GM12878 (cell line): ENCODE data around the gene MKX. TPM values are rescaled to one million over a fixed set of nuclear protein-coding genes. Genes with fewer than 3 reads are reported as not detected.

Experiments
- ATAC-seq: fragments of 200-7000 bp; cut with Tn5 transposase; 3 replicates; pipeline ENCODE4 v1.9.1; 2020; ENCODE audit warnings: mild to moderate bottlenecking, moderate library complexity
- BruUV-seq: library from RNA; stranded (reverse); fragments of 400-500 nt; replicated peaks from 2 replicates; lab custom pipeline; 2021; lab: Mats Ljungman, UMichigan
- CTCF ChIA-PET: fragments of 300-600 bp; sonication (Branson Sonifier 250); formaldehyde crosslinking; extraction: SDS; loops from one replicate; lab custom pipeline; 2021; ENCODE audit warnings: inconsistent platforms; lab: Yijun Ruan, JAX
- POLR2A ChIA-PET: fragments of 350-600 bp; formaldehyde crosslinking; extraction: SDS; loops from one replicate; lab custom pipeline; 2021; ENCODE audit warnings: inconsistent platforms; lab: Charles Lee
- RAD21 ChIA-PET: fragments of 300-600 bp; sonication (Branson Sonifier 250); formaldehyde crosslinking; loops from one replicate; lab custom pipeline; 2023; ENCODE audit warnings: antibody characterized with exemption; ENCODE audit not compliant: unreplicated experiment; lab: Charles Lee
- SMC1A ChIA-PET: fragments of 300-600 bp; sonication (Branson Sonifier 250); formaldehyde crosslinking; loops from one replicate; lab custom pipeline; 2023; ENCODE audit not compliant: unreplicated experiment, uncharacterized antibody; lab: Charles Lee
- DNase-seq: peaks from one replicate; pipeline ENCODE4 v3.0.0-alpha.2; 2011; ENCODE audit warnings: low read depth, low spot score
- FAIRE-seq: peaks from 3 replicates; lab custom pipeline; 2011; peaks lifted over from hg19 to GRCh38; lab: Jason Lieb, UNC
- H2AFZ ChIP-seq: 2 replicates; pipeline ENCODE4 v1.6.0; 2011; ENCODE audit warnings: low read depth, low read length, control low read depth; ENCODE audit not compliant: control insufficient read depth
- H3K27ac ChIP-seq: 2 replicates; pipeline ENCODE4 v1.5.1; 2011; ENCODE audit warnings: control low read depth; ENCODE audit not compliant: control insufficient read depth, insufficient read depth
- H3K27me3 ChIP-seq, 2 experiments: replicated peaks in 1 of 2; 2 replicates each; pipeline versions ENCODE4 v1.6.0 to v1.6.1; 2011; ENCODE audit warnings: low read length in 1 of 2; ENCODE audit not compliant: control insufficient read depth in 2 of 2, insufficient read depth in 2 of 2
- H3K36me3 ChIP-seq, 2 experiments: 2 replicates each; pipeline ENCODE4 v1.5.1; 2011; ENCODE audit warnings: low read length in 1 of 2; ENCODE audit not compliant: control insufficient read depth in 2 of 2, insufficient read depth in 2 of 2
- H3K4me1 ChIP-seq: 2 replicates; pipeline ENCODE4 v1.6.1; 2011; ENCODE audit warnings: mild to moderate bottlenecking, low read length, moderate library complexity, mixed read lengths; ENCODE audit not compliant: control insufficient read depth, insufficient read depth
- H3K4me2 ChIP-seq: 2 replicates; pipeline ENCODE4 v1.6.0; 2011; ENCODE audit warnings: control low read depth; ENCODE audit not compliant: control insufficient read depth, insufficient read depth
- H3K4me3 ChIP-seq: fragments of 200-600 bp; sonication (generic); 2 replicates; pipeline ENCODE4 v1.5.1; 2016
- H3K79me2 ChIP-seq: 2 replicates; pipeline ENCODE4 v1.6.0; 2011; ENCODE audit warnings: low read length; ENCODE audit not compliant: control insufficient read depth, insufficient read depth
- H3K9ac ChIP-seq: 2 replicates; pipeline ENCODE4 v1.8.0; 2011; ENCODE audit warnings: low read length, control low read depth, mixed read lengths; ENCODE audit not compliant: control insufficient read depth, insufficient read depth
- H3K9me3 ChIP-seq: replicated peaks from 3 replicates; pipeline ENCODE4 v1.5.1; 2011; ENCODE audit warnings: mild to moderate bottlenecking, low read length; ENCODE audit not compliant: control insufficient read depth, insufficient read depth
- H4K20me1 ChIP-seq: 2 replicates; pipeline ENCODE4 v1.6.0; 2011; ENCODE audit not compliant: control insufficient read depth, insufficient read depth
- BCL3 ChIP-seq: IDR thresholded peaks from 2 replicates; pipeline ENCODE4 v1.6.1; 2011; ENCODE audit warnings: borderline replicate concordance, low read depth, mild to moderate bottlenecking, moderate library complexity, low read length; ENCODE audit not compliant: insufficient read depth, poor library complexity, severe bottlenecking
- CBX5 ChIP-seq: sonication (generic); IDR thresholded peaks from 2 replicates; pipeline ENCODE4 v1.6.1; 2016; ENCODE audit warnings: low read depth, moderate library complexity, mild to moderate bottlenecking, inconsistent platforms
- E2F4 ChIP-seq: IDR thresholded peaks from 2 replicates; pipeline ENCODE4 v1.6.1; 2012; ENCODE audit warnings: low read depth, low read length, improper control_type of control experiment
- E2F8 ChIP-seq: fragments of 450-650 bp; IDR thresholded peaks from 2 replicates; pipeline ENCODE4 v1.6.1; 2018; ENCODE audit warnings: mild to moderate bottlenecking, low read depth, moderate library complexity; ENCODE audit not compliant: partially characterized antibody
- SREBF1 ChIP-seq: IDR thresholded peaks from 2 replicates; pipeline ENCODE4 v1.6.1; 2012; ENCODE audit warnings: mild to moderate bottlenecking, low read length
- SRF ChIP-seq, 2 experiments: IDR thresholded peaks; 2 replicates each; pipeline ENCODE4 v1.6.1; 2011; ENCODE audit warnings: low read depth in 2 of 2, low read length in 2 of 2, mild to moderate bottlenecking in 1 of 2, moderate library complexity in 1 of 2
- TCF7 ChIP-seq: IDR thresholded peaks from 2 replicates; pipeline ENCODE4 v1.6.1; 2014; ENCODE audit warnings: antibody characterized with exemption, borderline replicate concordance
- ZNF24 ChIP-seq: fragments of 450-650 bp; IDR thresholded peaks from 2 replicates; pipeline ENCODE4 v1.6.1; 2017; ENCODE audit warnings: antibody characterized with exemption, mild to moderate bottlenecking
- ZNF687 ChIP-seq: fragments of 450-650 bp; IDR thresholded peaks from 2 replicates; pipeline ENCODE4 v1.6.1; 2017; ENCODE audit warnings: mild to moderate bottlenecking, moderate library complexity
- WGBS: methylation state at CpG from one replicate; pipeline ENCODE4 v1.1.6; 2016; ENCODE audit warnings: low lambda C conversion rate; ENCODE audit not compliant: insufficient replicate concordance, insufficient coverage; ENCODE audit errors: missing lambda C conversion rate; 5-methylcytosine and 5-hydroxymethylcytosine counted together
- in situ Hi-C: fragments of 300-500 bp; cut with MboI; formaldehyde crosslinking; loops from 9 replicates; pipeline ENCODE4 v1.14.3; 2018; ENCODE audit warnings: mixed read lengths
- intact Hi-C: fragments of 100-400 bp; cut with micrococcal nuclease; formaldehyde crosslinking; loops from one replicate; pipeline ENCODE4 v1.14.2; 2022; ENCODE audit not compliant: unreplicated experiment
- polyA plus RNA-seq, 11 experiments: library from polyadenylated mRNA; depleted of rRNA in 4 of 11; unstranded in 6 of 11; stranded (reverse) in 5 of 11; fragments of >200 nt; fragmentation: Nextera tagmentation in 4 of 11; fragmentation: Illumina TruSeq in 1 of 11; extraction: Ambion mirVana in 4 of 11; extraction: Trizol in 1 of 11; gene quantifications; 1 replicate in 1 of 11; 2 replicates in 10 of 11; pipeline versions ENCODE4 v1.2.1 to v1.2.3, GENCODE V29; 2011 to 2016; ENCODE audit warnings: inconsistent platforms in 2 of 11, missing spikeins in 2 of 11, low read depth in 1 of 11
- total RNA-seq, 4 experiments: library from RNA; depleted of rRNA in 3 of 4; stranded (reverse); fragments of >200 nt in 3 of 4; fragmentation: Illumina TruSeq in 1 of 4; extraction: Trizol in 1 of 4; gene quantifications; 2 replicates each; pipeline versions ENCODE4 v1.2.1 to v1.2.3, GENCODE V29; 2013 to 2021

MKX gene
- total and polyA plus RNA-seq, 10 of the 15 experiments (the other 5 are each of a cell fraction or from before 2014, with no cell fraction given) = not detected

- H3K27me3 ChIP-seq = no peaks in the 10 kb centered on the region; a peak in 1 of 4 replicates
- in situ Hi-C loops = no loop called here
- intact Hi-C loops = loop anchor here (5.0 kb wide), 1 partner anchor 598 kb away; no protein-coding TSS in a partner anchor
- TF ChIP-seq E2F4 = no peak
- TF ChIP-seq ZNF24 = no peak
- TF ChIP-seq SRF (IDR thresholded peaks at IDR 0.05; ENCODE audit: low read depth in 2 of 2, low read length in 2 of 2) = no peak
- TF ChIP-seq ZNF687 = no peak
- no peak for TF ChIP-seq TCF7
- TF ChIP-seq BCL3 = no peak
- no peak for TF ChIP-seq CBX5
- no peak for TF ChIP-seq SREBF1
- no peak for TF ChIP-seq E2F8
- H3K9me3 ChIP-seq = no peaks in the 10 kb centered on the region; the same call in 2 of the 3 replicates
- FAIRE-seq (no peak), DNase-seq (no peak), ATAC-seq (no peak)
- H3K27ac ChIP-seq = no peak overlapping the region
- RAD21 ChIA-PET = no interaction called here
- SMC1A ChIA-PET = no interaction called here
- no peaks in the 10 kb centered on the region for H4K20me1 ChIP-seq
- H3K4me2 ChIP-seq = no peak overlapping the region
- no peaks in the 10 kb centered on the region for H3K36me3 ChIP-seq
- H3K79me2 ChIP-seq = no peaks in the 10 kb centered on the region
- no peaks in the 10 kb centered on the region for H3K4me1 ChIP-seq
- CTCF ChIA-PET = interaction anchor here (1.3 kb wide), 1 partner anchor 394 kb away, joined by 5 read pairs; no protein-coding TSS in a partner anchor
- H2AFZ ChIP-seq = no peak overlapping the region
- no peak overlapping the region for H3K4me3 ChIP-seq
- BruUV-seq = no TSS peak
- 63% methylated on average over 2 of the region's 2 CpGs for WGBS
- POLR2A ChIA-PET = no interaction called here
- no peak overlapping the region for H3K9ac ChIP-seq
Measured at GRCh38 chr10:27784272-27784671, 38.7 kb upstream of the MKX start.
